Stimulated activated CD8-positive, alpha-beta memory T cell treated with anti-CD3 and anti-CD28 coated beads, Interleukin-15, amount 100 ng/mL, for 48 hours (primary cell): Measurements from ENCODE around the gene IL22.
"Not testable (repeated sequence)": the region's sequence is repeated elsewhere in the genome, so short reads cannot be mapped to it uniquely, and the experiment has no call there.

ENCODE experiments used
- DNase-seq, 2 donors: peaks; one replicate each; pipeline ENCODE4 v3.0.0-alpha.2; 2020; ENCODE audit warnings: low read depth in 2 of 2

IL22 gene

GRCh38 chr12:68229956-68230355, 23.4 kb downstream of the IL22 start:
- DNase-seq, result no peak

- DNase-seq, result no peak
Observed at GRCh38 chr12:68227356-68227755, 26.0 kb downstream of the IL22 start.

DNA sequence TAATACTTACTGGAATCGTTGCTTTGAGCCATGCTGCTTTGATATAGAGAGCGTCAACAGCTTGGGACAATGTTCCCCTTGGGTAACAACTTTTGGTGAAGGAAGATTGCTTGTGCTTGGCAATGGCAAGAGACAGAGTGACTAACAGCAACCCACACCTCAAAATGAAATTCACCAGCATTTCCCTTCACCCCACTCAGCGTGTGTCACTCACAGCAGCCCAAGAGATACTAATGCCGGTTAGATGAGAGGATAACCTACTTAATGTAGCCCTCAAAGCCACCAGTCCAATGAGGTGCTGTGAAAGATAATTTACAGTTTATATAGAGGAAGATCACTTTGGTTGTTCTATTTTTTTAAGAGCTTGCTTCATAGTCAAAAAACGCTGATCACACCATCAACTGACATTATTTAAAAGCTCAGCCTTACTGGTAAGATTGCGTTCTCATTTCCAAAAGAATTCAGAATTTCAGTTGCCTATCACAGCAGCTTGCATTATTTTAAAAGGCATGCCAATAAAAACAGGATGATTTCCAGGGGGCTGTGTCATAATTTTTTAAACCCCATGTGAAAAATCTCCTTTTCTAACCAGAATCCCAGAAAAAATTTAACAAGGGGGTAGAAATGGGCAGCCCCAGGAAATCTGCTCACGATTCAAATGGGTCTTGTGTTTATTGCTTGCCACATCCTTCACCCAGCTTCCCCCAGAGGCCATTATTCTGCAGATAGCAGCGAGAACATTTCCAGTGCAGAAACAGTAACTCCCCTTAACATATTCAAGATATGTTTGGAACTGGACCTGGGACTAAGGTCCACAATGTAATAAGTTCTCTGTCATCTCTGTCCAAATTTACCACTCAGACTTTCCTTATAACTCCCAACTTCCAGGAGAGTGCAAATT, 27.6 kb downstream of the IL22 start, which contains the start of gene IL26:
Gene IL26 (minus strand): TSS at position 235 of the 901 bp plus-strand sequence. CDS start 54 bp downstream, at position 181.
- DNase-seq, result no peak

DNA sequence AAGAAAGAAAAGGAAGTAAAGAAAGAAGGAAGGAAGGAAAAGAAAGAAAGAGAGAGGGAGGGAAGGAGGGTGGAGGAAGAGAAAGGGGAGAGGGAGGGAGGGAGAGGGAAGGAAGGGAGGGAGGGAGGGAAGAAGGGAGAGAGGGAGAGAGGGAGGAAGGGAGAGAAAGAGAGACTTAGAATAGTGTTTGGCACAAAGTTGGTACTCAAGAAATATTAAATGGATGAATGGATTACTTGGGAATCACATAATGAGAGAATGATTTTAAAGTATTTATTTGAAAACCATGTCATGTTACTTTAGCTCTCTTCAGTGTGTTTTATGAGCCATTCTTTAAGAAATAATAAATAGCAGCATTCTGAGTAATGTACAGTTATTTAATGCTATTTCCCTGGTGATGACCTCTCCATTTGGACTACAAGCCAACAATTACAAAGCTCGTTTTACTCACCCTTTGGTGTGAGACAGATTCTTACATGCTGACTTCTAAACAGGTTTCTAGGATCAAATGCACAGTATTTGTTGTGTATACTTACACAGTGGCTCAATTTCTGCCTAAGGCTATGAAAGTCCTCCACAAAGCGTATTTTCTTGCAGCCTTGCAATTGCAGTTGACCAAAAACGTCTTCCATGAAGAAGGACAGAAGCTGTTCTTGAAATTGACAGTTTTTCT, 28.7 kb downstream of the IL22 start:
- no peak for DNase-seq

DNA sequence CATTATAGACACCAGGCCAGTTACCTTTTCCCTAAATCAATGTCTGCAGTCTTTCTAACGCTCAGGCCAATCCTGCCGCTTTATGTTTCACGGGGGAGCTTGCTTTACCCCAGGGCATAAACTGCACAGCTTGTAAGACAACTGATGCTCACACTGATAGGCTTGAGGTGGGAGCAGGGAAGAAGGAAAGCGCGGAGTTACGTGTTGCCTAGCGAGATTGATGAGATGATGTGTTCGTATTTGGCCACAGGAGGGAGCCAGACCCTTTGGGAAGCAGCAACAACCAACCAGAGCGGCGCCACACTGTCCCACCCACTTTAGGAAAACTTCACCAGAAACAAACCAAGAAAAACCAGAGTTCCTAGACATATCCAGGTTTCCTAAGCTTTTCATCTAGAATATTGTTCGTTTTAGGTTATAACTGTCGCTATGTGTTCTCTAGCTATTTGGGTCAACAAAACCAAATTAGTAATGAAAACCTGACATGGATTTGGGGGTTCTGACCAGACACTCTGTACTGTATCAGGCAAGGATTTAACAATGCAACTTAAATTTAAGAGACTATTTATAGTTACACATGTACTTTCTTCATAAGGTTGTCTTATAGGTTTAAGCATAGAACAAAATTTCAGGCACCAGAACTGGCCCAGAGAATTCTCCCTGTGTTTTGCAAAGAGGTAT, 30.2 kb downstream of the IL22 start:
- DNase-seq, result peak; percentile 33 to 45

DNA sequence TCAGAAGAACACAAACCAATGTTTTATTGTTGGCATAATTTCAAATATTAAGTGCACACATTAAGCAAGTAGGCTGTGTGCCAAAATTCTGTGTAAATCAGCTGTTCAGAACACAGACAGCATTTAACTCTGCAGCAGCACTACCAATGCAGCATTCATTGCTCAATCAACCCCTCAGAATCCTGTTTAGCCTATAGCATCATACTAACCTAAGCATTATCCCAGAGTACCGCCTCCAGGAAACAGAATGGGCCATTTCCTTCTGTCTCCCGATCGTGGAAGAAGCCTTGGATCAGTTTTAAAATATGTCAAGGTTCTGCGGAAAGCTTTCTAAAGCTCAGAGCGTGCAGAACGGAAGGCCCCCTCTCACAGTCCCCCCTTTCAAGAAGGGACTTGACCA, 31.1 kb downstream of the IL22 start:
- no peak for DNase-seq

DNA sequence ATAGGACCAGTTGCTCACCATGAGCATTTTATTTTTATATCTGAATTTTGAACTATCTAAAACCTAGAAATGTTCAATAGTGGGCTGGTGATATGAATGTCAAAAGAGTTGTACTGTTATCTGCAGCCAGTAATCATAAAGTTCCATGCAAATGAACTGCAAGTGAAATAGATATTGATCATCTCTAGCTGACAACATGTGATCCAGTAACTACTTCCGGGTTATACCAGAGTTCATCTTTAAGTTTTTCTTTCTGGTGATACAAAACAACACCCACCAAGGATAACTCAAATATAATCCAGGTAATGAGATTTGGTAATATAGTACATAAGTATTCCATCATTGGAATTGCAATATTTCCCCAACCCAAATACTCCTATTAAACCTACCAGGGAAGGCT, 31.9 kb downstream of the IL22 start:
- no peak for DNase-seq

GRCh38 chr12:68210875-68211274, 42.5 kb downstream of the IL22 start:
- no peak for DNase-seq

GRCh38 chr12:68209048-68209728, 44.2 kb downstream of the IL22 start:
- DNase-seq, result not testable (repeated sequence)

DNA sequence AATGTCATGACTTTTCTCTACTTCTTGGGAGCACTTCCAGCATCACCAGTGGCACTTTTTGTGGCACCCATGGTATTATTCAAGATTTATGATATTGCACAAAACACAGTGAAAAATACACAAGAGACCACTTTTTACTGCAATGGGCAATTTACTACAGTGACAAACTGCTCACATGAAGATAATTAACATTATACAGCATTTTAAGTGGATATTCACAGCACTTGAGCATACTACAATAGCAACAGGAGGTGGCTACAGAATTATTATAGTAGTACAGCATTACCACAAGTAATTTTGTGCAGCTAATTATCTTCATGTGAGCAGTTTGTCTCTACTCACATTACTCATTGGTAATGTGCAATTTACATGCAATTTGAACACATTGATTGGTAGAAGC, 46.1 kb downstream of the IL22 start:
- DNase-seq, result no peak

DNA sequence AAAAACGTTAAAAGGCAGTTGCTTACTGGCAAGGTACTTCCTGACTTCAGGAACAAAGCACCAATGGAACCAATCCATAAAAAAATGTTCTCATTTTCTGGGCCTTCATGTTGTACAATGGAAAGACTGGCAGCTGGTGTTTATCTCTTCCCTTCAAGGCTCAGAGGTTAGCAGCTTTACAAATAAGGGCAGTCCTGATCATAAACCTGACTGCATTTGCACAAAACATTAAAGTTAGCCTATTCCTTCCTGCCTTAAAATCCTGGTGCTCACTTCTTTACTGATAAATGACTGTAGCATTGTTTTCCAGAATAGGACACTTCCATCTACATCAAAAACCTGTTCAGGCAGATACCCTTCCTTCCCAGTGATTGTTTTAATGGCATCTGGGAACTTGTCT, 47.0 kb downstream of the IL22 start:
- no peak for DNase-seq

DNA sequence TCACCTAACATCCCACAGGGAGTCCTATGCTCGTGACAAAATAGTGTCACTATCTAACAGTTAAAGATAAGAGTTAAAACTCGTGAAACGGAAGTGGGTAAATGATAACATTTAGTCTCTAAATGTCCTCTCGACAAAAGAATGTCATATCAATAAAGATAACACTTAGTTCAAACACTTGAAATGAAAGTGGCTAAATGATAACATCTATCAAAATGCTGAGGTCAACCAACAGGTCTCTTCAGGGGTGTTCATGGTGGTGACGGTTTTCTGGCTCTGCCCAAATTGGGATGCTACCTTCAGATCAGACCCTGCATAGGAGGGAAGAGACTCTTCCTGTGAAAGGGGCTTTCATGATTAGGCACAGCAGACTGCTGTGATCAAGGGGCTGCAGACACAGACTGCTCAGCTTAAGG, 49.9 kb downstream of the IL22 start:
- no peak for DNase-seq

- DNase-seq, result no peak
Observed at GRCh38 chr12:68200854-68201253, 52.5 kb downstream of the IL22 start.

GRCh38 chr12:68199127-68199526, 54.3 kb downstream of the IL22 start:
- no peak for DNase-seq

DNA sequence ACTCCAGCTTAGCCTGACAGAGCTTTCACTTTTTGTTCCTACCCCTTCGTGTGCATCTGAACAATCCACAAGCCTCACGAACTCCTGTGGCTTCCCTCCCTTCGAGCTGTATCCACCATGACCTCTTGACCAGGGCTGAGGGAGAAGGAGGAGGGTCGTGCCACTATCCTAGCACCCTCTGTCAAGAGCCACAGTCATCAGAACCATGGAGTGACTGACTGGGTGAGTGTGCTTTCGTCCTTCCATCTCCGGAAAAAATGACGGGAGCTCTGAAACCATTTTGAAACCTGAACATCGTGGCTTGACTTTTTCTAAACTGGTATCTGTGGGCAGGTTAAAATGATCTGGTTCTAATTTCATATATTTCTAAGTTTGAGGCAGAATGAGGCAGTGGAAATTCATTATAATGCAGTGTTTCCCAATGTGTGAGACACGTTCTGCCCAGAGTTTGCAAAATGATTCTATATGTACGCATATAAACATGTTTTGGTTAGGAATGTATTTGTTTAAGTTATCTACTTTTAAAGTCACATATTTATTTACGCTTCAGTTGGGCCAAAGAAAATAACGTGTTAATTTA, 54.8 kb downstream of the IL22 start:
- DNase-seq, result no peak
